Pancreas (tissue), 10 donors: ENCODE results near the gene NTMT1. TPM values are rescaled to one million over a fixed set of nuclear protein-coding genes. Genes with fewer than 3 reads are reported as not detected.

Experiments used
- ATAC-seq, 4 donors: fragments of 200-7000 bp; cut with Tn5 transposase; one replicate each; pipeline versions ENCODE4 v1.8.0 to v1.9.1; 2020; ENCODE audit warnings: mild to moderate bottlenecking in 4 of 4, moderate library complexity in 4 of 4
- DNase-seq, 6 donors: peaks; one replicate each; pipeline ENCODE4 v3.0.0-alpha.2; 2020
- FAIRE-seq: peaks from 2 replicates; lab custom pipeline; 2012; peaks lifted over from hg19 to GRCh38; lab: Jason Lieb, UNC
- H3K27ac ChIP-seq, 4 donors: fragments of 200-600 bp; sonication (generic); 1 replicate in 3 of 4; 2 replicates in 1 of 4; pipeline versions ENCODE4 v1.5.0 to v1.8.0; 2020
- H3K27me3 ChIP-seq, 4 donors: fragments of 200-600 bp; one replicate each; pipeline ENCODE4 v1.8.0; 2021
- H3K36me3 ChIP-seq, 3 donors: fragments of 200-600 bp; sonication (generic) in 1 of 3; one replicate each; pipeline versions ENCODE4 v1.5.0 to v1.8.0; 2020 to 2021
- H3K4me1 ChIP-seq, 3 donors: fragments of 200-600 bp; one replicate each; pipeline ENCODE4 v1.8.0; 2021
- H3K4me3 ChIP-seq, 4 donors: fragments of 200-600 bp; sonication (generic) in 2 of 4; one replicate each; pipeline versions ENCODE4 v1.5.0 to v1.8.0; 2020 to 2021
- H3K9me3 ChIP-seq, 4 donors: fragments of 200-600 bp; one replicate each; pipeline ENCODE4 v1.8.0; 2021
- WGBS, 2 donors: extraction: QIAGEN DNeasy Blood & Tissue Kit; methylation state at CpG; one replicate each; pipeline ENCODE4 v1.1.7; 2013; 5-methylcytosine and 5-hydroxymethylcytosine counted together
- intact Hi-C, 3 donors: fragments of 100-400 bp; cut with DNase I; formaldehyde crosslinking; loops; one replicate each; pipeline versions ENCODE4 v1.11.1 to v1.14.2; 2022
- polyA plus RNA-seq, 2 donors: library from polyadenylated mRNA; stranded (reverse); fragments of 200-250 nt; gene quantifications; one replicate each; pipeline ENCODE4 v1.2.3, GENCODE V29; 2013
- total RNA-seq, 6 donors: library from RNA; stranded (reverse); fragmentation: NEBNext Ultra II Directional in 4 of 6; extraction: Animal tissue kit (Norgen Biotek cat#: 25700) in 4 of 6; gene quantifications; one replicate each; pipeline versions ENCODE4 v1.2.1 to v1.2.4, GENCODE V29; 2021 to 2023
- TF ChIP-seq, protein P1 (sequence below), 4 donors: fragments of 200-600 bp; sonication (generic) in 3 of 4; IDR thresholded peaks; one replicate each; pipeline versions ENCODE4 v1.5.0 to v1.8.0; 2021; ENCODE audit warnings: antibody characterized with exemption in 4 of 4
- donor health status: healthy with polysubstance abuse.
- donor health status: DM: no; HTN: no; CAD: no; lungs with moderate emphysema.
- donor health status: DM: no; HTN: no; CAD: no.
- donor health status: control.
- donor health status: control.
- donor health status: Bipolar disorder and iron deficiency.
- donor health status: DM: yes; HTN: yes; CAD: no.
- donor health status: DM: no; HTN: no; CAD: no.
- donor health status: DM: no; HTN: no; CAD: no.
- donor health status: DM: yes; HTN: yes; CAD: no.

NTMT1 gene
- total and polyA plus RNA-seq, 8 donors: 11.3 to 29.0 (median 17.2) TPM

DNA sequence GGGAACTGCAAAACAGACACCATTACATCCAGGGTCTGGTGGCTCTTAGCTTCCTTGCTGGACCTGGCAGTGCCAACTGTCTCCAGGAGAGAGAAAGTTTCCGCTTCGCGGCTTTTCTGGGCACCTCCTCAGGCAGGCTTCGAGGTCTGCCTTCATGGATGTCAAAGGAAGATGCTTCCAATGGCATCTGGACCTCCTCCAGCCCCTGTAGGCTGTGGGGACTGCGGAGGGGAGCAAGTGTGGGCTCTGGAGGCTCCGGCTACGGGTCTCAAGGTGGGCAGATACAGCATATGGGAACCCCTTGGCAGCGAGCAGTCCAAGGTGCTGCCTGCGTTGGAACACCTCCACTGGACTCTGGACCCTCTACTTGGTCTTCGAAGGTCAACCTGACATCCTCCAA lies 11.0 kb upstream of the NTMT1 start:
- intact Hi-C loops: loop anchor here (5.0 to 10.0 kb wide), 3 partner anchors 440 to 480 kb away; partner anchors contain the start of gene IER5L (in 1 of the 3)
- TF ChIP-seq, protein P1, sequence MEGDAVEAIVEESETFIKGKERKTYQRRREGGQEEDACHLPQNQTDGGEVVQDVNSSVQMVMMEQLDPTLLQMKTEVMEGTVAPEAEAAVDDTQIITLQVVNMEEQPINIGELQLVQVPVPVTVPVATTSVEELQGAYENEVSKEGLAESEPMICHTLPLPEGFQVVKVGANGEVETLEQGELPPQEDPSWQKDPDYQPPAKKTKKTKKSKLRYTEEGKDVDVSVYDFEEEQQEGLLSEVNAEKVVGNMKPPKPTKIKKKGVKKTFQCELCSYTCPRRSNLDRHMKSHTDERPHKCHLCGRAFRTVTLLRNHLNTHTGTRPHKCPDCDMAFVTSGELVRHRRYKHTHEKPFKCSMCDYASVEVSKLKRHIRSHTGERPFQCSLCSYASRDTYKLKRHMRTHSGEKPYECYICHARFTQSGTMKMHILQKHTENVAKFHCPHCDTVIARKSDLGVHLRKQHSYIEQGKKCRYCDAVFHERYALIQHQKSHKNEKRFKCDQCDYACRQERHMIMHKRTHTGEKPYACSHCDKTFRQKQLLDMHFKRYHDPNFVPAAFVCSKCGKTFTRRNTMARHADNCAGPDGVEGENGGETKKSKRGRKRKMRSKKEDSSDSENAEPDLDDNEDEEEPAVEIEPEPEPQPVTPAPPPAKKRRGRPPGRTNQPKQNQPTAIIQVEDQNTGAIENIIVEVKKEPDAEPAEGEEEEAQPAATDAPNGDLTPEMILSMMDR (IDR thresholded peaks at IDR 0.05): no peak
- no peaks in the 10 kb centered on the region for H3K9me3 ChIP-seq
- DNase-seq (no peak), ATAC-seq (no peak), FAIRE-seq (no peak)
- 80 to 83% methylated on average over 10 of the region's 10 CpGs for WGBS, 2 donors
- no peaks in the 10 kb centered on the region for H3K27me3 ChIP-seq
- no peak overlapping the region for H3K27ac ChIP-seq
- H3K36me3 ChIP-seq: no peaks in the 10 kb centered on the region
- peaks cover 0 to 5% (median 4%) of the 10 kb centered on the region in 3 donors for H3K4me1 ChIP-seq
- no peak overlapping the region for H3K4me3 ChIP-seq

DNA sequence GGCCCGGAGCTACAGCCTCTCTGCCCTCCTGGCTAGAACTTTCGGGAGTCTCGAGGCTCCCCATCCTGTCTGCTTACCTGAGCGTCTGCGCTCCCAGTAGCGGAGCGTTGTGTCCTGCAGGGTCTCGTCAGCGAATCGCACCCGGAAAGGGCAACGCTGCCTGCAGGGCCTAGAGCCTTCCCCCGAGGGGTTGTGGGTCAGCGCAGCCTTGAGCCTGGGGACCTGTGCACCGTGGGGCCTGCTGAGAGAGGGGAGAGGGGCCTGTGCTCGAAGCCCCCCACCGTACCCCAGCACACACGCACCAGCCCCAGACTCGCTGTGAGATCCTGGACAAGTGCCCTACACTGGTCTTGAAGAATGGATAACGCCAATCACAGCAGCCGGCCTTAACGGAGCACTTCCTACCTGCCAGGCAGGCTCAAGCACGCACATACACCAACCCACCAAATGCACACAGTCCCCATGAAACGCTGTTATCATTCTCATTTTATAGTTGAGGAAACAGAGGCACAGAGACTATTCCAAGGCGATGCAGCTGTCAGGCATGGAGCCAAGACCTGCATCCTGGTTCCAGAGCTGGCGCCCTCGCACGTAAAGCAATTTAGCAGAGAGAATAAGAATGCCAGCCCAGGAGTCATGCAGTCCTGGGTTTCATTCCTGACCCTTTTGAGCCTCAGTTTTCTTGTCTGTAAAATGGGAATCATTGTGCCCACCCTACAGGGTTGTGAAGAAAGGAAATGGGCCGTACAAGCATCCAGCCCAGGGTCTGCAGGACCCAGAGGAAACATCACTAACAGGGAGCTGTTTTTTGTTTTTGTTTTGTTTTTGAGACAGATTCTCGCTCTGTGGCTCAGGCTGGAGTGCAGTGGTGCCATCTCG lies 10.3 kb upstream of the NTMT1 start:
- Histone ChIP-seq H3K36me3 (no peaks in the 10 kb centered on the region), H3K27me3 (no peaks in the 10 kb centered on the region), H3K9me3 (no peaks in the 10 kb centered on the region), H3K4me1 (peaks cover 0 to 7% (median 4%) of the 10 kb centered on the region in 3 donors), H3K27ac (no peak overlapping the region), H3K4me3 (no peak overlapping the region)
- TF ChIP-seq, protein P1 (IDR thresholded peaks at IDR 0.05): no peak
- 73 to 78% methylated on average over 31 of the region's 31 CpGs for WGBS, 2 donors
- ATAC-seq: no peak
- intact Hi-C loops: loop anchor here in 2 of 3 donors (10.0 kb wide), 2 partner anchors 441 to 481 kb away; partner anchors contain the start of gene IER5L (in 1 of the 2)
- DNase-seq: no peak
- FAIRE-seq: no peak

DNA sequence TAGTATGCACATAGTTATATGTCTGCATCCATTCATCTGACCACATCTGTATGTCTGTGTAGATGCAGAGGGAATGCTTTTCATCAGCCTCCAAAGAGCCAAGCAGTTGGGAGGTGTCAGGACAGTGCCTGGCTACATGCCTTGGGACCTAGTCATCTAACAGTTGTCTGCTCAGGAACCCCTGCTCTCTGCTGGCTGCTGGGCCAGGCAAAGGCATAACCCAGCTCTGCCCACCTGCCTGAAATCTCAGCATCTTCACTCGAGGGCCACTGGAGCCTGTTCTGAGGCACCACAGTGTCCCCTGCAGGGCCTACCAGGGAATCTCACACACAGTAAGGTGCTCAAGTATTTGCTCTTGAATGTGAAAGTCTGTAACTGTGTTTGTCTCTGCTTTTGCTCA lies 8.8 kb upstream of the NTMT1 start:
- H3K9me3 ChIP-seq: no peaks in the 10 kb centered on the region
- peak in 1 of 4 donors; percentile 22 for ATAC-seq
- no peaks in the 10 kb centered on the region for H3K27me3 ChIP-seq
- no peak for FAIRE-seq
- H3K4me1 ChIP-seq: peaks cover 0 to 4% (median 0%) of the 10 kb centered on the region in 3 donors
- TF ChIP-seq, protein P1 (IDR thresholded peaks at IDR 0.05): no peak
- intact Hi-C loops: loop anchor here in 2 of 3 donors (10.0 kb wide), 2 partner anchors 442 to 482 kb away; partner anchors contain the start of gene IER5L (in 1 of the 2)
- no peaks in the 10 kb centered on the region for H3K36me3 ChIP-seq
- no peak for DNase-seq
- 2 to 6% methylated on average over 1 of the region's 1 CpG for WGBS, 2 donors
- no peak overlapping the region for H3K4me3 ChIP-seq
- no peak overlapping the region for H3K27ac ChIP-seq

DNA sequence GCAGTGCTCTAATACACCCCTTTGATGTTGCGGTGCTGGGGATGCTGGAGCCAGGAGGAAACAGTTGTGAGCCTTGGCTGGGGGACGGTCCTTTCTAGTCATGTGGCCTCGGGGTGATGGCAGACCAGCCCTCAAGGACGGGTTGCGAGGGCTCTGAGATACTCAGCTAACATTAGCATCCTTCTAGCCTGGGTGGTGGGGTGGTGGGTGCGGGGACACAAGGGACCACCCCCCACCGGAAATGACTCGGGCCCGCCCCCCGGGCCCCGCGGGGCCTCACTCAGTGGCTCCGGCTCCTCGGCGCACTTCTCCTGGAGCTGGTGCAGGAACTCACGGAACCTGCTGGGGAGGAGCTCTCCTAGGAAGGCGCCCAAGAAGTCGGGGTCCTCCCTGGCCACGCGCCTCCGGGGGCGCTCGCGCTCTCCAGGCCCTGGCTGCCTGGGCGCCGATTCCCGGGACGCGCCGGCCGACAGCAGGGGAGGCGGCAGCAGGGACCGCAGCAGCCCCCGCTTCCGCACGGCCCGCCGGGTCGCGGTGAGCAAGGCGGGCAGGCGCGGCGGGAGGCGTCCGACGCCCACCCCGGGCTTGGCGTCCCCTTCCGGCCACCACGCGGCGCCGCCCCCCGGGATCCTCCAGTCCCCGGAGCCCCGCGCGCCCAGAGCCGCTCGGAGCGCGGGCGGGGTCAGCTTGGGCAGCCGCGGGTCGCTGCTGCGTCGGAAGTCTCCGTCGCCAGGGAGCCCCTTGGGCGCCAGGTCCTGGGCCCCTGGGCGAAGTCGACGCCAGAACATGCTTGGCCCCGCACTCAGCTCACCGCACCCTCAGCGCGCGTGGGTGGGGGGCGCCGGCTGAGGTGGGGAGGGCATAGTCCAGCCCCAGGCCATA lies 5.9 kb upstream of the NTMT1 start:
- intact Hi-C loops: loop anchor here in 2 of 3 donors (10.0 kb wide), 2 partner anchors 445 to 485 kb away; partner anchors contain the start of gene IER5L (in 1 of the 2)
- WGBS, 2 donors: 1% methylated on average over 63 to 82 of the region's 82 CpGs
- TF ChIP-seq, protein P1 (IDR thresholded peaks at IDR 0.05): no peak

More for the DNA sequence above, 5.9 kb upstream of the NTMT1 start:
- Histone ChIP-seq H3K27me3 (no peaks in the 10 kb centered on the region), H3K4me3 (peak overlapping the region; percentile 24 to 57 (median 35)), H3K4me1 (peaks cover 0 to 4% (median 0%) of the 10 kb centered on the region in 3 donors), H3K36me3 (no peaks in the 10 kb centered on the region), H3K9me3 (no peaks in the 10 kb centered on the region), H3K27ac (no peak overlapping the region)
- peak; percentile 31 to 46 (median 39) for ATAC-seq
- DNase-seq: peak in 1 of 6 donors; percentile 37
- FAIRE-seq: no peak
